ENCODE results near the gene MTOR. TPM values are rescaled to one million over a fixed set of nuclear protein-coding genes. Genes with fewer than 3 reads are reported as not detected.

Gene MTOR
- total RNA-seq, 1 donor from 2014 or later, result 34.9 TPM

DNA sequence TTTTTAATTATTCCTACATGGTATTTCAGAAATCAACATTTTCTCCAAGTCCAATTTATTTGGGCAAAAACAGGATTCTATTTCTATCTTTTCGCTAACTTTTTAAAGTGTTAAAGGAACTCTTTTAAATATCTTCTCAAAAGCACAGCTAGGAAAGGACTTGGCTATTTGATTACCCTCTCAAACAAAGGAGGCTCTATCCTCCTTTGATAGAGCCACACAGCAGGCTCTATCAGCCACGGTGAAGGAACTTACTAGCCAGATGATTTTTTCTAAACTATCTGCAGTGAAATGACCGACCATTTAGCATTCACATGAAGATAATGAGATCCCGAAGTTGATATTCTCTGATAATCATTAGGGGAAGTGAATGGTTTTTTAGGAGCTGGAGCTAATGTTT, 64.1 kb downstream of the MTOR start:
- H3K27me3 ChIP-seq (ENCODE audit: low read depth), result no peaks in the 10 kb centered on the region
- peaks cover 93% of the 10 kb centered on the region for H3K36me3 ChIP-seq
- H3K4me3 ChIP-seq, result no peak overlapping the region
- intact Hi-C loops (cut with micrococcal nuclease), result no loop called here
- no peaks in the 10 kb centered on the region for H3K4me1 ChIP-seq
- DNase-seq, result no peak
- TF ChIP-seq, protein P1, sequence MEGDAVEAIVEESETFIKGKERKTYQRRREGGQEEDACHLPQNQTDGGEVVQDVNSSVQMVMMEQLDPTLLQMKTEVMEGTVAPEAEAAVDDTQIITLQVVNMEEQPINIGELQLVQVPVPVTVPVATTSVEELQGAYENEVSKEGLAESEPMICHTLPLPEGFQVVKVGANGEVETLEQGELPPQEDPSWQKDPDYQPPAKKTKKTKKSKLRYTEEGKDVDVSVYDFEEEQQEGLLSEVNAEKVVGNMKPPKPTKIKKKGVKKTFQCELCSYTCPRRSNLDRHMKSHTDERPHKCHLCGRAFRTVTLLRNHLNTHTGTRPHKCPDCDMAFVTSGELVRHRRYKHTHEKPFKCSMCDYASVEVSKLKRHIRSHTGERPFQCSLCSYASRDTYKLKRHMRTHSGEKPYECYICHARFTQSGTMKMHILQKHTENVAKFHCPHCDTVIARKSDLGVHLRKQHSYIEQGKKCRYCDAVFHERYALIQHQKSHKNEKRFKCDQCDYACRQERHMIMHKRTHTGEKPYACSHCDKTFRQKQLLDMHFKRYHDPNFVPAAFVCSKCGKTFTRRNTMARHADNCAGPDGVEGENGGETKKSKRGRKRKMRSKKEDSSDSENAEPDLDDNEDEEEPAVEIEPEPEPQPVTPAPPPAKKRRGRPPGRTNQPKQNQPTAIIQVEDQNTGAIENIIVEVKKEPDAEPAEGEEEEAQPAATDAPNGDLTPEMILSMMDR (IDR thresholded peaks at IDR 0.05; ENCODE audit: borderline replicate concordance), result no peak
- no peaks in the 10 kb centered on the region for H3K9me3 ChIP-seq (replicated peaks)
- no peak overlapping the region for H3K27ac ChIP-seq (replicated peaks)

DNA sequence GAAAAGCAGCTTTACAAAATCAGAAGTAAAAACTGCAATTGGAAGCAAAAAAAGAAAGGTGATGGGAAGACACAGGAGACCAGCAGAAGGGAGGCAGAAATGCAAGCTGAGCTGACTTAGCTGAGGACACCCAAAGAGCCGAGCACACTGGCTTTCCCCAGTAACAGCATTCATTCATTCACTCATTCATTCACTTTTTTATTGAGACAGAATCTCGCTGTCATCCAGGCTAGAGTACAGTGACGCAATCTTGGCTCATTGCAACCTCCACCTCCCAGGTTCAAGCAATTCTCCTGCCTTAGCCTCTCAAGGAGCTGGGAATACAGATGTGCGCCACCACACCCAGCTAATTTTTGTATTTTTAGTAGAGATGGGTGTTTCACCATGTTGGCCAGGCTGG, 65.0 kb downstream of the MTOR start:
- no peak for DNase-seq
- H3K27ac ChIP-seq (replicated peaks), result no peak overlapping the region
- no peaks in the 10 kb centered on the region for H3K4me1 ChIP-seq
- peaks cover 91% of the 10 kb centered on the region for H3K36me3 ChIP-seq
- TF ChIP-seq, protein P1 (IDR thresholded peaks at IDR 0.05; ENCODE audit: borderline replicate concordance), result no peak
- H3K9me3 ChIP-seq (replicated peaks), result no peaks in the 10 kb centered on the region
- no peaks in the 10 kb centered on the region for H3K27me3 ChIP-seq (ENCODE audit: low read depth)
- no peak overlapping the region for H3K4me3 ChIP-seq
- intact Hi-C loops (cut with micrococcal nuclease), result no loop called here

DNA sequence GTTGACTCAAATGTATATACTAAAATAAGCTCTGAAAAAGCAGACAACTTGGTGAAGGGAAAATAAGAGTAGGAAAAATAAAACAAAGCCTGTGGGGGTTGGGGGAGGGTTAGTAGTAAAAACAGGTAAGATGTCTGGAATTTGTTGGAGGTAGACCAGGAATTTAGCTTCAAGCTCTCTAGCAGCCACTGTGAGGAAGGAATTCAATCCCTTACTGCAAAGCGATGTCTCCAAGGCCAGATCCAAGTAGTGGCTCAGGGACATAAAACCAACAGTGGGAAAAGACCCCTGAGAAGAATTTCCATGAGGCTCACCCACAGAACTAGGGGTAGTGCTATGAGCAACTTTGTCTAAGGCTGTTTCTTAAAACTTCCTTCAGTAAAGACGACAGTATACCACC, 65.4 kb downstream of the MTOR start:
- TF ChIP-seq, protein P1 (IDR thresholded peaks at IDR 0.05; ENCODE audit: borderline replicate concordance), result no peak
- intact Hi-C loops (cut with micrococcal nuclease), result no loop called here
- H3K9me3 ChIP-seq (replicated peaks), result no peaks in the 10 kb centered on the region
- H3K36me3 ChIP-seq, result peaks cover 89% of the 10 kb centered on the region
- no peak overlapping the region for H3K4me3 ChIP-seq
- no peak for DNase-seq
- H3K4me1 ChIP-seq, result no peaks in the 10 kb centered on the region
- no peaks in the 10 kb centered on the region for H3K27me3 ChIP-seq (ENCODE audit: low read depth)
- no peak overlapping the region for H3K27ac ChIP-seq (replicated peaks)

DNA sequence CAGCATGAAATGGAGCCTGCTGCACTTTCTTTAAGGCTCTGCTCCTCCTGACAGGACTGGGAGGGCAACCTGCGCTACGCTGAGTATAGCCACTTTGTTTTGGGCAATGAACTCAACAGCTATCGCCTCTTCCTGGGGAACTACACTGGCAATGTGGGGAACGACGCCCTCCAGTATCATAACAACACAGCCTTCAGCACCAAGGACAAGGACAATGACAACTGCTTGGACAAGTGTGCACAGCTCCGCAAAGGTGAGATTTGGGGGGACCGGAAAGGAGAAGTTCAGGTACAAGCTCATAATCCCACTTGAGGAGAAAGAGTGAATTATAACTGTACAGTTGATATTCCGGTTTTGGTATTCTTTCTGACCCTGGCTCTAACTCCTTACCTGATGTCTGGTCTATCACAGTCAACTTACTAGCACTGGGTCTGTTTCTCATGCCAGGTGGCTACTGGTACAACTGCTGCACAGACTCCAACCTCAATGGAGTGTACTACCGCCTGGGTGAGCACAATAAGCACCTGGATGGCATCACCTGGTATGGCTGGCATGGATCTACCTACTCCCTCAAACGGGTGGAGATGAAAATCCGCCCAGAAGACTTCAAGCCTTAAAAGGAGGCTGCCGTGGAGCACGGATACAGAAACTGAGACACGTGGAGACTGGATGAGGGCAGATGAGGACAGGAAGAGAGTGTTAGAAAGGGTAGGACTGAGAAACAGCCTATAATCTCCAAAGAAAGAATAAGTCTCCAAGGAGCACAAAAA, 67.8 kb downstream of the MTOR start:
- Histone ChIP-seq H3K27me3 (ENCODE audit: low read depth) (no peaks in the 10 kb centered on the region), H3K27ac (replicated peaks) (no peak overlapping the region), H3K4me3 (no peak overlapping the region), H3K36me3 (peaks cover 83% of the 10 kb centered on the region), H3K9me3 (replicated peaks) (no peaks in the 10 kb centered on the region), H3K4me1 (peaks cover 5% of the 10 kb centered on the region)
- intact Hi-C loops (cut with micrococcal nuclease), result no loop called here
- TF ChIP-seq, protein P1 (IDR thresholded peaks at IDR 0.05; ENCODE audit: borderline replicate concordance), result no peak
- no peak for DNase-seq

DNA sequence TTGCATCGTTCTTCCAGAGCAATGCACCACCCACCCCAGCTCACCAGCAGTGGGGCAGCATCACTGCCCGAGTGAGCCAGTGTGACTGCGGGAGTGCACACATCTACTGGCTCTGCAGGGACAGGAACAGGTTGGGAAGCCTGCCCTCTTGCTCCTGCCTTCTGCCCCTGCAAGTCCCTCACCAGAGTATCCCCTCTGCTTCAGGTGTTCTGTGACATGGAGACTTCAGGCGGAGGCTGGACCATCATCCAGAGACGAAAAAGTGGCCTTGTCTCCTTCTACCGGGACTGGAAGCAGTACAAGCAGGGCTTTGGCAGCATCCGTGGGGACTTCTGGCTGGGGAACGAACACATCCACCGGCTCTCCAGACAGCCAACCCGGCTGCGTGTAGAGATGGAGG, 69.0 kb downstream of the MTOR start:
- Histone ChIP-seq H3K9me3 (replicated peaks) (no peaks in the 10 kb centered on the region), H3K36me3 (peaks cover 73% of the 10 kb centered on the region), H3K27ac (replicated peaks) (no peak overlapping the region), H3K27me3 (ENCODE audit: low read depth) (no peaks in the 10 kb centered on the region), H3K4me3 (no peak overlapping the region), H3K4me1 (peaks cover 17% of the 10 kb centered on the region)
- TF ChIP-seq, protein P1 (IDR thresholded peaks at IDR 0.05; ENCODE audit: borderline replicate concordance), result no peak
- no peak for DNase-seq
- intact Hi-C loops (cut with micrococcal nuclease), result no loop called here
